Thymus (tissue), 11 donors: ENCODE measurements around the gene NUP210. TPM values are rescaled to one million over a fixed set of nuclear protein-coding genes. Genes with fewer than 3 reads are reported as not detected.

Experiments
- DNase-seq, 9 donors: peaks; one replicate each; pipeline ENCODE4 v3.0.0-alpha.2; 2013; ENCODE audit warnings: low spot score in 9 of 9, low read depth in 6 of 9, missing footprints in 1 of 9
- H3K27ac ChIP-seq, 2 donors: one replicate each; pipeline ENCODE4 v1.5.1; 2013; ENCODE audit warnings: control low read depth in 1 of 2, low read depth in 1 of 2, low read length in 1 of 2, mild to moderate bottlenecking in 1 of 2, moderate library complexity in 1 of 2
- H3K27me3 ChIP-seq, 2 donors: one replicate each; pipeline ENCODE4 v1.5.1; 2013; ENCODE audit warnings: low read length in 1 of 2; ENCODE audit not compliant: control insufficient read depth in 2 of 2, insufficient read depth in 1 of 2
- H3K36me3 ChIP-seq, 2 donors: one replicate each; pipeline ENCODE4 v1.5.1; 2013; ENCODE audit warnings: low read length in 1 of 2, mild to moderate bottlenecking in 1 of 2, moderate library complexity in 1 of 2; ENCODE audit not compliant: control insufficient read depth in 2 of 2, insufficient read depth in 2 of 2
- H3K4me1 ChIP-seq, 2 donors: one replicate each; pipeline ENCODE4 v1.5.1; 2013; ENCODE audit warnings: low read length in 2 of 2; ENCODE audit not compliant: control insufficient read depth in 2 of 2, insufficient read depth in 2 of 2
- H3K4me3 ChIP-seq, 2 donors: one replicate each; pipeline ENCODE4 v1.5.1; 2013; ENCODE audit warnings: low read length in 2 of 2, control low read depth in 1 of 2, mild to moderate bottlenecking in 1 of 2
- H3K9me3 ChIP-seq, 2 donors: one replicate each; pipeline ENCODE4 v1.5.1; 2013; ENCODE audit warnings: low read length in 1 of 2, mild to moderate bottlenecking in 1 of 2; ENCODE audit not compliant: control insufficient read depth in 2 of 2, insufficient read depth in 1 of 2
- WGBS: extraction: QIAGEN DNeasy Blood & Tissue Kit; methylation state at CpG from one replicate; pipeline ENCODE4 v1.1.7; 2013; 5-methylcytosine and 5-hydroxymethylcytosine counted together
- polyA plus RNA-seq: library from polyadenylated mRNA; stranded (reverse); fragments of 200-250 nt; gene quantifications from one replicate; pipeline ENCODE4 v1.2.3, GENCODE V29; 2013
- total RNA-seq: library from RNA; stranded (reverse); fragments of 120-200 nt; gene quantifications from one replicate; pipeline ENCODE4 v1.2.4, GENCODE V29; 2013
- donor health status: healthy.

NUP210 gene
- total and polyA plus RNA-seq, 2 donors = 22.9 to 23.8 TPM

GRCh38 chr3:13276438-13277195 is 143.5 kb downstream of the NUP210 start:
- Histone ChIP-seq H3K36me3 (no peaks in the 10 kb centered on the region), H3K4me3 (no peak overlapping the region), H3K4me1 (peaks cover 3 to 32% of the 10 kb centered on the region in 2 donors), H3K9me3 (no peaks in the 10 kb centered on the region), H3K27me3 (peaks cover 10 to 28% of the 10 kb centered on the region in 2 donors), H3K27ac (peak overlapping the region in 1 of 2 donors; percentile 64)
- 90% methylated on average over 14 of the region's 14 CpGs for WGBS
- no peak for DNase-seq

- WGBS = 95% methylated on average over 14 of the region's 14 CpGs
- Histone ChIP-seq H3K4me1 (peaks cover 3 to 23% of the 10 kb centered on the region in 2 donors), H3K27ac (no peak overlapping the region), H3K9me3 (no peaks in the 10 kb centered on the region), H3K4me3 (no peak overlapping the region), H3K27me3 (peaks cover 0 to 16% of the 10 kb centered on the region in 2 donors), H3K36me3 (no peaks in the 10 kb centered on the region)
- no peak for DNase-seq
These were observed 144.6 kb downstream of the NUP210 start for GRCh38 chr3:13275376-13276005.

- Histone ChIP-seq H3K27me3 (peaks cover 0 to 10% of the 10 kb centered on the region in 2 donors), H3K9me3 (peaks cover 0 to 2% of the 10 kb centered on the region in 2 donors), H3K4me3 (no peak overlapping the region), H3K36me3 (no peaks in the 10 kb centered on the region), H3K4me1 (peaks cover 3 to 23% of the 10 kb centered on the region in 2 donors), H3K27ac (no peak overlapping the region)
- DNase-seq = no peak
- 67% methylated on average over 14 of the region's 14 CpGs for WGBS
These were observed 145.4 kb downstream of the NUP210 start for GRCh38 chr3:13274551-13275332.

- 52% methylated on average over 13 of the region's 13 CpGs for WGBS
- Histone ChIP-seq H3K27ac (no peak overlapping the region), H3K4me3 (no peak overlapping the region), H3K36me3 (no peaks in the 10 kb centered on the region), H3K27me3 (peaks cover 0 to 5% of the 10 kb centered on the region in 2 donors), H3K4me1 (peaks cover 3 to 23% of the 10 kb centered on the region in 2 donors), H3K9me3 (peaks cover 0 to 7% of the 10 kb centered on the region in 2 donors)
- DNase-seq = no peak
These were observed 146.0 kb downstream of the NUP210 start for GRCh38 chr3:13274125-13274524.

- Histone ChIP-seq H3K27ac (no peak overlapping the region), H3K9me3 (peaks cover 0 to 7% of the 10 kb centered on the region in 2 donors), H3K4me3 (no peak overlapping the region), H3K36me3 (no peaks in the 10 kb centered on the region), H3K4me1 (peaks cover 3 to 23% of the 10 kb centered on the region in 2 donors), H3K27me3 (peaks cover 0 to 2% of the 10 kb centered on the region in 2 donors)
- DNase-seq = no peak
- WGBS = 94% methylated on average over 6 of the region's 6 CpGs
These were observed 146.5 kb downstream of the NUP210 start for GRCh38 chr3:13273604-13274105.

- H3K4me3 ChIP-seq = no peak overlapping the region
- H3K4me1 ChIP-seq = peaks cover 3 to 23% of the 10 kb centered on the region in 2 donors
- H3K27ac ChIP-seq = no peak overlapping the region
- H3K27me3 ChIP-seq = peaks cover 0 to 2% of the 10 kb centered on the region in 2 donors
- DNase-seq = no peak
- peaks cover 0 to 7% of the 10 kb centered on the region in 2 donors for H3K9me3 ChIP-seq
- H3K36me3 ChIP-seq = no peaks in the 10 kb centered on the region
- 90% methylated on average over 10 of the region's 10 CpGs for WGBS
These were observed 147.1 kb downstream of the NUP210 start for GRCh38 chr3:13272831-13273603.

GRCh38 chr3:13269711-13270378 is 150.3 kb downstream of the NUP210 start:
- Histone ChIP-seq H3K4me1 (peaks cover 3 to 14% of the 10 kb centered on the region in 2 donors), H3K36me3 (no peaks in the 10 kb centered on the region), H3K9me3 (peaks cover 0 to 13% of the 10 kb centered on the region in 2 donors), H3K4me3 (no peak overlapping the region), H3K27ac (no peak overlapping the region), H3K27me3 (no peaks in the 10 kb centered on the region)
- 97% methylated on average over 5 of the region's 5 CpGs for WGBS
- no peak for DNase-seq

- Histone ChIP-seq H3K4me3 (no peak overlapping the region), H3K27me3 (no peaks in the 10 kb centered on the region), H3K27ac (no peak overlapping the region), H3K4me1 (peaks cover 0 to 8% of the 10 kb centered on the region in 2 donors), H3K36me3 (no peaks in the 10 kb centered on the region), H3K9me3 (peaks cover 0 to 13% of the 10 kb centered on the region in 2 donors)
- 87% methylated on average over 11 of the region's 11 CpGs for WGBS
- no peak for DNase-seq
These were observed 151.1 kb downstream of the NUP210 start for GRCh38 chr3:13268961-13269441.
